Sigmoid colon (tissue), 7 donors: ENCODE measurements around the gene SEMA5B. TPM values are rescaled to one million over a fixed set of nuclear protein-coding genes. Genes with fewer than 3 reads are reported as not detected.

Experiments used
- DNase-seq: peaks from one replicate; pipeline ENCODE4 v3.0.0-alpha.2; 2019
- H3K27ac ChIP-seq, 4 donors: fragments of 200-600 bp; sonication (generic); one replicate each; pipeline ENCODE4 v1.5.1; 2016 to 2019; ENCODE audit warnings: mild to moderate bottlenecking in 1 of 4
- H3K27me3 ChIP-seq, 3 donors: fragments of 200-600 bp; sonication (generic); one replicate each; pipeline ENCODE4 v1.5.1; 2019; ENCODE audit warnings: mild to moderate bottlenecking in 1 of 3
- H3K36me3 ChIP-seq, 4 donors: fragments of 200-600 bp; sonication (generic); one replicate each; pipeline ENCODE4 v1.5.1; 2016 to 2019
- H3K4me1 ChIP-seq, 4 donors: fragments of 200-600 bp; sonication (generic); one replicate each; pipeline ENCODE4 v1.5.1; 2017 to 2019
- H3K4me3 ChIP-seq, 4 donors: fragments of 200-600 bp; sonication (generic); one replicate each; pipeline ENCODE4 v1.5.1; 2017 to 2019; ENCODE audit warnings: mild to moderate bottlenecking in 2 of 4, moderate library complexity in 1 of 4
- H3K9me3 ChIP-seq, 4 donors: fragments of 200-600 bp in 3 of 4; sonication (generic) in 3 of 4; one replicate each; pipeline versions ENCODE4 v1.5.1 to v1.6.1; 2013 to 2019
- CTCF ChIP-seq, 4 experiments: fragments of 450-650 bp in 3 of 4; fragments of 200-600 bp in 1 of 4; IDR thresholded peaks; one replicate each; pipeline ENCODE4 v1.5.1; 2016 to 2019; ENCODE audit warnings: antibody characterized with exemption in 4 of 4, mild to moderate bottlenecking in 3 of 4, moderate library complexity in 2 of 4
- EP300 ChIP-seq, 4 donors: sonication (generic); formaldehyde crosslinking; IDR thresholded peaks; one replicate each; pipeline ENCODE4 v1.6.1; 2017; ENCODE audit warnings: antibody characterized with exemption in 4 of 4
- POLR2A ChIP-seq, 2 donors: fragments of 450-650 bp; IDR thresholded peaks; one replicate each; pipeline ENCODE4 v1.6.1; 2016; ENCODE audit warnings: antibody characterized with exemption in 2 of 2, mild to moderate bottlenecking in 2 of 2, moderate library complexity in 2 of 2
- POLR2AphosphoS5 ChIP-seq, 4 donors: sonication (generic); formaldehyde crosslinking; IDR thresholded peaks; one replicate each; pipeline ENCODE4 v1.6.1; 2017; ENCODE audit warnings: antibody characterized with exemption in 4 of 4
- WGBS, 2 donors: extraction: QIAGEN DNeasy Blood & Tissue Kit; methylation state at CpG; one replicate each; pipeline ENCODE4 v1.1.7; 2013; 5-methylcytosine and 5-hydroxymethylcytosine counted together
- intact Hi-C: fragments of 100-400 bp; cut with DNase I; formaldehyde crosslinking; loops from one replicate; pipeline ENCODE4 v1.15.1; 2023
- polyA plus RNA-seq, 3 donors: library from polyadenylated mRNA; stranded (reverse); fragments of 200-250 nt; gene quantifications; one replicate each; pipeline ENCODE4 v1.2.3, GENCODE V29; 2013
- total RNA-seq, 4 donors: library from RNA; depleted of rRNA; stranded (reverse); fragments of >200 nt; gene quantifications; one replicate each; pipeline ENCODE4 v1.1.0, GENCODE V29; 2016
- donor health status: healthy with polysubstance abuse.
- donor health status: Bipolar disorder and iron deficiency.
- donor health status: healthy.

SEMA5B gene
- total and polyA plus RNA-seq, 7 donors = 0.36 to 0.69 (median 0.55) TPM; not detected in 2

GRCh38 chr3:122973893-122974615, 53.5 kb downstream of the SEMA5B start:
- DNase-seq = no peak
- no peaks in the 10 kb centered on the region for H3K36me3 ChIP-seq
- H3K4me3 ChIP-seq = no peak overlapping the region
- no peaks in the 10 kb centered on the region for H3K9me3 ChIP-seq
- 91% methylated on average over 12 of the region's 12 CpGs for WGBS, 2 donors
- H3K27me3 ChIP-seq = no peaks in the 10 kb centered on the region
- no peak for TF ChIP-seq CTCF (IDR thresholded peaks at IDR 0.05)
- no peak for TF ChIP-seq POLR2A (IDR thresholded peaks at IDR 0.05)
- no peak for TF ChIP-seq EP300 (IDR thresholded peaks at IDR 0.05)
- no peak for TF ChIP-seq POLR2AphosphoS5 (IDR thresholded peaks at IDR 0.05)
- H3K4me1 ChIP-seq = peaks cover 0 to 51% (median 41%) of the 10 kb centered on the region in 4 donors
- H3K27ac ChIP-seq = peak overlapping the region in 3 of 4 donors; percentile 55 to 80 (median 71)
- intact Hi-C loops = loop anchor here (5.0 kb wide), 1 partner anchor 123 kb away; no protein-coding TSS in a partner anchor

DNA sequence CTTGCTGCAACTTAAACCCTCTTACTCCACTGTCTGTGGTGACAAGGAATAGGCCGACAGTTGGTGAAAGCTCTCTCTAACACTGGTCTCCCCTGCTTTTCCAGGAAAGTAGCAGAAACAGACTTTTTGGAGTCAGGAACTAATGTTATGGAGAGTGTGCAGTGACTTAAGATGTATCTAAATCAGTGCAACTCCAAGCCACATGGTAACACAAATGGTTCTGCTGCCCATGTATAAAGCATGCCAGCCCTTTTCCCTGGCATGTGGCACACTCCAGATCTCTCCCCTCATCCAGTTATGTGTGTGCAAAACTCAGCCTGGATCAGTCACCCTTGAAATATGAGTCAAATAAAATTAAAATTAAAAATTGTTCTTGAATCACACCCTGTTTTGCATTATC, 55.4 kb downstream of the SEMA5B start:
- H3K4me3 ChIP-seq = no peak overlapping the region
- H3K27ac ChIP-seq = no peak overlapping the region
- no peaks in the 10 kb centered on the region for H3K36me3 ChIP-seq
- no peak for TF ChIP-seq POLR2A (IDR thresholded peaks at IDR 0.05)
- TF ChIP-seq POLR2AphosphoS5 (IDR thresholded peaks at IDR 0.05) = no peak
- TF ChIP-seq EP300 (IDR thresholded peaks at IDR 0.05) = no peak
- TF ChIP-seq CTCF (IDR thresholded peaks at IDR 0.05) = no peak
- no peak for DNase-seq
- intact Hi-C loops = loop anchor here (5.0 kb wide), 1 partner anchor 125 kb away; no protein-coding TSS in a partner anchor
- H3K27me3 ChIP-seq = no peaks in the 10 kb centered on the region
- H3K9me3 ChIP-seq = no peaks in the 10 kb centered on the region
- H3K4me1 ChIP-seq = peaks cover 0 to 40% (median 36%) of the 10 kb centered on the region in 4 donors
- WGBS, 2 donors = 95 to 100% methylated on average over 1 of the region's 1 CpG

- WGBS, 2 donors = 58 to 61% methylated on average over 10 of the region's 10 CpGs
- Histone ChIP-seq H3K4me3 (no peak overlapping the region), H3K4me1 (peaks cover 0 to 25% (median 23%) of the 10 kb centered on the region in 4 donors)
These were observed 57.7 kb downstream of the SEMA5B start for GRCh38 chr3:122969585-122970469.

GRCh38 chr3:122967765-122968164, 59.8 kb downstream of the SEMA5B start:
- no peak for TF ChIP-seq POLR2A (IDR thresholded peaks at IDR 0.05)
- TF ChIP-seq CTCF (IDR thresholded peaks at IDR 0.05) = no peak
- TF ChIP-seq EP300 (IDR thresholded peaks at IDR 0.05) = no peak
- no peak for TF ChIP-seq POLR2AphosphoS5 (IDR thresholded peaks at IDR 0.05)
- Histone ChIP-seq H3K4me1 (peaks cover 0 to 15% (median 12%) of the 10 kb centered on the region in 4 donors), H3K4me3 (no peak overlapping the region), H3K36me3 (no peaks in the 10 kb centered on the region), H3K27me3 (no peaks in the 10 kb centered on the region), H3K9me3 (no peaks in the 10 kb centered on the region), H3K27ac (no peak overlapping the region)
- intact Hi-C loops = no loop called here
- no peak for DNase-seq
- WGBS, 2 donors = 90 to 94% methylated on average over 7 of the region's 7 CpGs

More at GRCh38 chr3:122969585-122970469, 57.7 kb downstream of the SEMA5B start:
- Histone ChIP-seq H3K9me3 (no peaks in the 10 kb centered on the region), H3K36me3 (no peaks in the 10 kb centered on the region), H3K27ac (peak overlapping the region in 1 of 4 donors; percentile 54), H3K27me3 (no peaks in the 10 kb centered on the region)
- intact Hi-C loops = loop anchor here (5.0 kb wide), 1 partner anchor 127 kb away; no protein-coding TSS in a partner anchor
- no peak for TF ChIP-seq CTCF (IDR thresholded peaks at IDR 0.05)
- no peak for TF ChIP-seq POLR2A (IDR thresholded peaks at IDR 0.05)
- TF ChIP-seq POLR2AphosphoS5 (IDR thresholded peaks at IDR 0.05) = no peak
- no peak for TF ChIP-seq EP300 (IDR thresholded peaks at IDR 0.05)
- no peak for DNase-seq
